H1 (cell line): Measurements from ENCODE around the gene HILPDA. TPM values are rescaled to one million over a fixed set of nuclear protein-coding genes. Genes with fewer than 3 reads are reported as not detected.
"Not testable (repeated sequence)": the region's sequence is repeated elsewhere in the genome, so short reads cannot be mapped to it uniquely, and the experiment has no call there.

ENCODE experiments used
- CTCF ChIA-PET: fragments of 300-600 bp; sonication (Branson Sonifier 250); formaldehyde crosslinking; loops from one replicate; lab custom pipeline; 2021; ENCODE audit not compliant: partially characterized antibody; lab: Charles Lee
- POLR2A ChIA-PET: fragments of 300-600 bp; sonication (Branson Sonifier 250); formaldehyde crosslinking; loops from one replicate; lab custom pipeline; 2021; ENCODE audit warnings: inconsistent platforms; ENCODE audit not compliant: partially characterized antibody; lab: Charles Lee
- DNase-seq, 2 experiments: peaks; one replicate each; pipeline versions ENCODE4 v3.0.0 to v3.0.0-alpha.2; 2010 to 2022; ENCODE audit warnings: low spot score in 2 of 2, low read depth in 1 of 2, mixed read lengths in 1 of 2
- FAIRE-seq: peaks from 2 replicates; lab custom pipeline; 2011; peaks lifted over from hg19 to GRCh38; lab: Jason Lieb, UNC
- H2AFZ ChIP-seq: 2 replicates; pipeline ENCODE4 v1.8.1; 2012; ENCODE audit warnings: low read length, inconsistent platforms
- H2AK5ac ChIP-seq: 2 replicates; pipeline ENCODE4 v1.6.1; 2013; ENCODE audit warnings: low read depth, low read length
- H2BK120ac ChIP-seq: replicated peaks from 2 replicates; pipeline ENCODE3; 2013; ENCODE audit warnings: low read depth, low read length, inconsistent platforms
- H2BK12ac ChIP-seq: 2 replicates; pipeline ENCODE4 v1.6.1; 2013; ENCODE audit warnings: low read depth, low read length
- H2BK15ac ChIP-seq: 2 replicates; pipeline ENCODE4 v1.6.1; 2013; ENCODE audit warnings: low read length
- H2BK20ac ChIP-seq: 2 replicates; pipeline ENCODE4 v1.6.1; 2013; ENCODE audit warnings: low read length
- H2BK5ac ChIP-seq: 2 replicates; pipeline ENCODE4 v1.6.1; 2013; ENCODE audit warnings: low read depth, low read length
- H3K14ac ChIP-seq: 2 replicates; pipeline ENCODE4 v1.6.1; 2013; ENCODE audit warnings: inconsistent platforms; ENCODE audit not compliant: insufficient read length
- H3K18ac ChIP-seq: 2 replicates; pipeline ENCODE4 v1.6.1; 2013; ENCODE audit warnings: low read length; ENCODE audit errors: extremely low read depth
- H3K23ac ChIP-seq: 2 replicates; pipeline ENCODE4 v1.6.1; 2013; ENCODE audit warnings: inconsistent platforms; ENCODE audit not compliant: insufficient read length
- H3K23me2 ChIP-seq: 2 replicates; pipeline ENCODE4 v1.6.1; 2013; ENCODE audit warnings: low read depth, low read length
- H3K27ac ChIP-seq: 2 replicates; pipeline ENCODE4 v1.6.1; 2011; ENCODE audit warnings: low read depth, low read length, inconsistent platforms
- H3K27me3 ChIP-seq, 4 experiments: replicated peaks in 1 of 4; 1 replicate in 1 of 4; 2 replicates in 3 of 4; pipeline versions ENCODE4 v1.6.1 to v1.8.1; 2011 to 2013; ENCODE audit warnings: low read length in 3 of 4, mild to moderate bottlenecking in 3 of 4, inconsistent platforms in 2 of 4, mixed read lengths in 2 of 4, moderate library complexity in 1 of 4; ENCODE audit not compliant: control insufficient read depth in 3 of 4, insufficient read depth in 3 of 4; ENCODE audit errors: extremely low read depth in 1 of 4
- H3K36me3 ChIP-seq, 4 experiments: 2 replicates each; pipeline versions ENCODE4 v1.6.1 to v1.8.1; 2011 to 2013; ENCODE audit warnings: mild to moderate bottlenecking in 4 of 4, low read length in 3 of 4, moderate library complexity in 2 of 4, control low read depth in 1 of 4, inconsistent platforms in 1 of 4; ENCODE audit not compliant: insufficient read depth in 4 of 4, control insufficient read depth in 2 of 4
- H3K4ac ChIP-seq: replicated peaks from 2 replicates; pipeline ENCODE3; 2013; ENCODE audit warnings: low read length, low read depth, mixed read lengths, inconsistent platforms; ENCODE audit not compliant: insufficient read length
- H3K4me1 ChIP-seq, 4 experiments: replicated peaks in 1 of 4; 1 replicate in 1 of 4; 2 replicates in 3 of 4; pipeline versions ENCODE4 v1.6.1 to v1.8.1; 2011 to 2013; ENCODE audit warnings: low read length in 3 of 4, inconsistent platforms in 2 of 4, mixed read lengths in 1 of 4; ENCODE audit not compliant: insufficient read depth in 4 of 4, control insufficient read depth in 3 of 4
- H3K4me2 ChIP-seq, 2 experiments: 2 replicates each; pipeline versions ENCODE4 v1.6.1 to v1.8.1; 2011 to 2013; ENCODE audit warnings: low read depth in 2 of 2, low read length in 2 of 2, control low read depth in 1 of 2, inconsistent platforms in 1 of 2, mild to moderate bottlenecking in 1 of 2; ENCODE audit not compliant: insufficient read depth in 1 of 2
- H3K4me3 ChIP-seq, 4 experiments: fragments of 200-600, 300-600 bp in 1 of 4; sonication (generic), shearing (Covaris generic), sonication (Bioruptor Twin) in 1 of 4; 2 replicates each; pipeline versions ENCODE4 v1.5.1 to v1.8.1; 2011 to 2016; ENCODE audit warnings: low read length in 4 of 4, low read depth in 3 of 4, control low read depth in 2 of 4, inconsistent platforms in 2 of 4, mild to moderate bottlenecking in 2 of 4, mixed read lengths in 1 of 4, moderate library complexity in 1 of 4; ENCODE audit not compliant: insufficient read depth in 2 of 4; ENCODE audit errors: extremely low read depth in 1 of 4
- H3K56ac ChIP-seq: replicated peaks from 2 replicates; pipeline ENCODE3; 2013; ENCODE audit warnings: low read depth, mild to moderate bottlenecking, mixed read lengths, low read length, inconsistent platforms; ENCODE audit not compliant: insufficient read length
- H3K79me1 ChIP-seq: 2 replicates; pipeline ENCODE4 v1.6.1; 2013; ENCODE audit warnings: low read depth, low read length, control low read depth
- H3K79me2 ChIP-seq, 2 experiments: 2 replicates each; pipeline versions ENCODE4 v1.6.1 to v1.8.1; 2012 to 2013; ENCODE audit warnings: low read length in 2 of 2, mild to moderate bottlenecking in 2 of 2, inconsistent platforms in 1 of 2; ENCODE audit not compliant: insufficient read depth in 2 of 2, control insufficient read depth in 1 of 2
- H3K9ac ChIP-seq, 4 experiments: replicated peaks in 1 of 4; 1 replicate in 1 of 4; 2 replicates in 3 of 4; pipeline versions ENCODE4 v1.6.1 to v1.8.1; 2011 to 2013; ENCODE audit warnings: low read depth in 3 of 4, low read length in 3 of 4, control low read depth in 2 of 4, mild to moderate bottlenecking in 2 of 4, moderate library complexity in 2 of 4, inconsistent platforms in 1 of 4; ENCODE audit errors: extremely low read depth in 1 of 4
- H3K9me3 ChIP-seq, 2 experiments: 2 replicates each; pipeline versions ENCODE4 v1.6.1 to v1.8.1; 2012 to 2013; ENCODE audit warnings: mild to moderate bottlenecking in 2 of 2, moderate library complexity in 2 of 2, control low read depth in 1 of 2, inconsistent platforms in 1 of 2, low read depth in 1 of 2, low read length in 1 of 2, mixed read lengths in 1 of 2; ENCODE audit not compliant: insufficient read depth in 2 of 2
- H4K20me1 ChIP-seq, 2 experiments: replicated peaks in 1 of 2; 2 replicates each; pipeline versions ENCODE3 to v1.8.1; 2011 to 2013; ENCODE audit warnings: inconsistent platforms in 2 of 2, low read length in 2 of 2, mild to moderate bottlenecking in 1 of 2; ENCODE audit not compliant: insufficient read depth in 2 of 2, control insufficient read depth in 1 of 2
- H4K5ac ChIP-seq: 2 replicates; pipeline ENCODE4 v1.6.1; 2013; ENCODE audit warnings: low read length, low read depth, mixed read lengths, inconsistent platforms; ENCODE audit not compliant: insufficient read length
- H4K8ac ChIP-seq: 2 replicates; pipeline ENCODE4 v1.8.0; 2013; ENCODE audit warnings: mild to moderate bottlenecking, moderate library complexity, low read length, inconsistent platforms; ENCODE audit not compliant: insufficient read depth; ENCODE audit errors: extremely low read depth
- H4K91ac ChIP-seq: replicated peaks from 2 replicates; pipeline ENCODE3; 2013; ENCODE audit warnings: low read length, mixed read lengths, inconsistent platforms; ENCODE audit not compliant: insufficient read length
- polyA plus RNA-seq, 7 experiments: library from polyadenylated mRNA; depleted of rRNA in 3 of 7; stranded (reverse) in 5 of 7; unstranded in 2 of 7; fragments of >200 nt in 5 of 7; fragments of 200-250 nt in 2 of 7; gene quantifications; 1 replicate in 5 of 7; 2 replicates in 1 of 7; 4 replicates in 1 of 7; pipeline versions ENCODE4 v1.2.1 to v1.2.3, GENCODE V29; 2011 to 2013; ENCODE audit warnings: missing spikeins in 2 of 7, mixed read lengths in 2 of 7
- total RNA-seq: library from RNA; stranded (reverse); fragmentation: NEBNext Ultra II Directional; extraction: Animal tissue kit (Norgen Biotek cat#: 25700); gene quantifications from 2 replicates; pipeline ENCODE4 v1.2.1, GENCODE V29; 2021

Gene HILPDA
- total and polyA plus RNA-seq, 2 of the 8 experiments (the other 6 are each of a cell fraction or from before 2014, with no cell fraction given) = 35.6 to 80.0 TPM

- peaks cover 0 to 13% (median 0%) of the 10 kb centered on the region in 4 experiments; a peak in 2 of 8 replicates for H3K36me3 ChIP-seq
- not testable (repeated sequence) for H2BK12ac ChIP-seq, FAIRE-seq, H3K18ac ChIP-seq, H3K27ac ChIP-seq, H3K79me2 ChIP-seq, H2BK5ac ChIP-seq, DNase-seq, H4K91ac ChIP-seq, H3K4me1 ChIP-seq, H4K8ac ChIP-seq, H2AFZ ChIP-seq, H2BK120ac ChIP-seq, H3K9ac ChIP-seq, H3K79me1 ChIP-seq, H3K4me2 ChIP-seq, H2BK15ac ChIP-seq, H3K23ac ChIP-seq, H4K5ac ChIP-seq, H3K4me3 ChIP-seq, H3K56ac ChIP-seq, H2BK20ac ChIP-seq, H2AK5ac ChIP-seq, H3K4ac ChIP-seq, H3K14ac ChIP-seq, H3K27me3 ChIP-seq, H4K20me1 ChIP-seq, H3K23me2 ChIP-seq
- peaks cover 0 to 10% of the 10 kb centered on the region in 2 experiments; a peak in 2 of 4 replicates for H3K9me3 ChIP-seq
- CTCF ChIA-PET = interaction anchor here (0.8 to 4.4 kb wide), 2 partner anchors 13 to 40 kb away, joined by 3 to 65 read pairs; no protein-coding TSS in a partner anchor
- POLR2A ChIA-PET = interaction anchor here (1.9 kb wide), 1 partner anchor 11 kb away, joined by 5 read pairs; the partner anchor contains the start of gene HILPDA
These were observed 11.2 kb downstream of the HILPDA start for GRCh38 chr7:128466871-128467270.
